Activated CD4-positive, alpha-beta T cell treated with anti-CD3 and anti-CD28 coated beads for 24 hours (primary cell): ENCODE results near the gene LIPF.
A peak's percentile ranks its signal among the peaks of the same experiment; 100 is the strongest.
"Not testable (repeated sequence)": the region's sequence is repeated elsewhere in the genome, so short reads cannot be mapped to it uniquely, and the experiment has no call there.

Experiments used
- DNase-seq, 2 donors: peaks; one replicate each; pipeline ENCODE4 v3.0.0-alpha.2; 2020; ENCODE audit warnings: low read depth in 2 of 2

Gene LIPF

DNA sequence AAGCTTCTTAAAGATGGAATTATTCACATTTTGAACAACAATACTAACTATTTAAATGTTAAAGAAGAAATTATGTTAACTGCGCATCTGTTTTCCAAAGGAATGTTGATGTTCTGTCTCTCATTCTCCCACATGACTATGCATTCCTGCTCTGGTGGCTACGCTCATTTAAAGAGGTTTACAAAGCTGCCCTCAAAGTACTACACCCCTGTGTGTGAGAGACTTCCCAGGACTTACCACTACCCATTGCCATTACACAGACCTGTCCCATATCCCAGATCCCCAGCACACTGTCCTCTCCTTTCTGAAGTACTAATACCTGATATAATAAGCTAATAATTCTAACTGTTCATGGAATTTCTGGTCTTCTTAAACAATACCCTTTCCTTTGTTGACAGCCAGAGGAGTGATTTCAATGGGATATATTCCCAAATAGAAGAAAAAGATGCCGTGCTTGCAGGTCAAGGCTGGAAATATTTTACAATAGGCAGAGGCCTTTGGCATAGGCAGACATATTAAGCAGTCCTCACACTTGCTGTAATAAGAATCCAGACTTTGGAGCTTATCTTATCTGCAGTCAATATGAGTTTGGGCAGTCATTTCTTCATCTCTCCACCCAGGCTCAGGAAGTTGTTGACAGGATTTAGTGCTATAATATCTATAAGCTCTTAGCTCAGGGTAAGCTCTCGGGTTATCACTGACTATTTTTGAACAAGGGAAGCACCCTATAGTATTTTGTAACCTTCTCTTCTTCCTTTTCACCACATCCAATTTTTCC, 12.2 kb downstream of the LIPF start:
- DNase-seq: no peak

DNA sequence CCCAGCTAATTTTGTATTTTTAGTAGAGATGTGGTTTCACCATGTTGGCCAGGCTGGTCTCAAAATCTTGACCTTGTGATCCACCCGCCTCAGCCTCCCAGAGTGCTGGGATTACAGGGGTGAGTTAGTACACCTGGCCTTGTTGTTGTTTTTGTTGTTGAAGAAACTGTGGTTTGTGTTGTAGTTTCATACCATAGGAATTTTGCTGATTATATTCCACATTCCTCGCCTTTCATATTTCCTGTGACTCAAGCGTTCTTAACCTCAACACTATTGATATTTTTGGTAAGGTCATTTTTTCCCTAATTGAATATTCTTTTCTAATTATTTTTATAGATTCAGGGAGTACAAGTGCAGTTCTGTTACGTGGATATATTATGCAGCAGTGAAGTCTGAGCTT, 16.7 kb downstream of the LIPF start:
- DNase-seq: no peak

DNA sequence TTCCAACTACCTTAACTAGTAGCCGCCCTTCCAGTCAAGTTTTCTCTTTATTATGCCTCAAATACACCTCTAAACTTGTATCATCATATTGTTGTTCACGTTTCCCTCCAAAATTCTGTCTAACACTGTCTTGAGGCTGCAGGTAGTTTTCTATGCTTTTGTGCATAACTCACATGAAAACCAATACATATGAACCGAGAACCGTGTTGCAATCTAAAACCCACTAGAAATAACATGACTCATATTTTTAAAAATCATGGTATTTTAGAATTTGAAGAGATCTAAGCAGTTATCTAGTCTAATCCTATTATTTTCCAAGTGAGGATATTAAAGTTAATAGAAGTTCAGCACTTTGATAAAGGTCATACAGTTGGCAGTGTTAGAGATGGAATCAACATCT, 18.2 kb downstream of the LIPF start:
- no peak for DNase-seq

DNA sequence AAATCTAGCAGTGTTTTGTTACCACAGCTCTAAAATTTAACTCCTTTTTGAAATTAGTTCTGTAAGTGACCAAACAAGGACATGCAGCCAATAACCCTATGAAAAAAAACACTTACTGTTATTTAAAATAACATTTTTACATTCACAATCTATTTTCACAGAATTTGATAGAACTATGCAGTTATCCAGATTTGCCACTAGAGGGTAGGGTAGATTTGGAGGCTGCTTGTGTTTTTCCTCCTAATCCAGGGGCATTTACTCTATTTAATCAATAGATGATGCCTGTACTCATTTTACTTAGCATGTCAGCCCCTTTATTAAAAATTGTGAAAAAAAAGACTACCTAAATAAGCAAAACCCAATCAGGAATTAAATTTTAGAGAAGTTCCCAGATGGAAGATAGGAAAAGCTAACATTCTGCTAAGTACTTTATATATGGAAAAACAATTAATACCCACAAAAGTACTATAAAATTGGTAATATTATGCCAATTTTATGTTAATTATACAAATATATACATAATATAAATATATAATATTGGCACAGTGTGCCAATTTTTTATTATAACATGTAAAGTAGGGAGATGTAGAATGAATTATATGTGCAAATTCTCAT, 23.7 kb downstream of the LIPF start:
- no peak for DNase-seq

DNA sequence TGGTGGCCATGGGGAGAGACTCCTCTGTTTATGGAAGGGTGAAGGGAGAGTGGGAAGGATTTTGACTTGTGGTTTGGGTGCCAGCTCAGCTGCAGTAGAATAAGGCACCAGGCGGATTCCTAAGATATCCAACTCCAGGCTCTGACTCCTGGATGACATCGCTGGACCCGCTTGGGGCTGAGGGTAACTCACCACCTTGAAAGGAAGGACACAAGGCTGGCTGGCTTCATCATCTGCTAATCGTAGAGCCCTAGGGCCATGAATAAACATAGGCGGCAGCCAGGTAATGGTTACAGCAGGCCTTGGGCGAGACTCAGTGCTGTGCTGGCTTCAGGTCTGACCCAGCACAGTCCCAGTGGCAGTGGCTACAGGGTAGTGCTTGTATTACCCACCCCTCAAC, 25.1 kb downstream of the LIPF start:
- DNase-seq: no peak

DNA sequence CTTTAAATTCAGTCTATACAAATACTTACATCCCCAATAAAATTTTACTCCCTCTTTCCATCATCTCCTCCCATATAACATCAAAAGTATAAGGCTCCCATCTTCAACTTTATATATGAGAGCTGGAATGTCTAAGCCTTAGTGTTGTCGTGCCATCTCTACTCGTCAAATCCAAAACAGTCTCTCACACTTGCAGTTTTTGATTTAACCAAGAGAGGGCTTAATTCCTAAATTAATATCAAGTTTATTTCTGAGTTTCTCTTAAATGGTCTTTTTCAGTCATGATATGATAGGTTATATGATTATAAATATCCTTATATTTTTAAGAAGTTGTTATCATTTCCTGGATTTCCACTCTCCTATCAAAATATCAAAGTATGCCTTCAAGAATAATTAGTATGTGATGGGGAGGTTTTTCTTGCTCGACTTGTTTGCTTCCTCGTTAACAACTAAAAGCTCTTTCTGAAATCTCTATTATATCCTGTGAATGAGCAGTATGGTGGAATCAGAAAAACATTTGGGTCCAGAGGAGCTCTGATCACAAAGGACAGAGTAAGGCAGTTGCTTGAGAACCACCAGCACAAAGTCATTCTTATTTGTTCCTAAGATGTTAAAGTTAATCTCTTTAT, 29.3 kb downstream of the LIPF start:
- DNase-seq: no peak

DNA sequence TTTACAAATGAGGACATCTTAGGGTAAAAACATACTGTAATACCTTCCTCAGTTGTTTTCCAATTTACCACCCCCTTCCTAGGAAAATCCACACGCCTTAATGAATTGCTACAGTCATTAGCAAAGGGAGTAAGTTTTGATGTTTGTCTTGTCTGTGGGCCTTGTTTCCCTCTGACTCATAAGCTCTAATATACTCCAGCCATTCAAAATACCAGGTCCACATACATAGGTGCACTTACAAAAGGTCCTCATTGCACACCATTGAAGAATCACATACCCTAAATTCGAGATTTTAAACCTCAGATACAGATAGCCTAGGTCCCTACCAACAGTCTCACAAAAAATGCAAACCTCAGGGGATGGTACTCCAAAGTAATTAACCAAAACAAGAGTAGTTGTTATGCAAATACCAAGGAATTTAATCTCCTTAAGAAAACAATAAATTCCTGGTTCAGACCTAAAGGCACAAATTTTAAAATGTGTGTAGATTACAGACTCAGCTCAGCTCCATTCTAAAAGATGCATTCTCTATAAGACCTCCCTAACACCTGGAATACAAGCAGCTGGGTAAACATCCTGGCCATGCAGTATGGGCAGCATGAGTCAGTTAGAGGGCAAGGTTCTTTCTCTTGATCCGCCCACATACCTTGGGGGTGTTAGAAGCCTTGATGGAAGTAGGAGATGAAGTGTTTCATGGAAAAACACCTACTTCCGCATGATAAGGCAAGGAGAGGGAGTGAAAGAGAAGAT, 38.8 kb downstream of the LIPF start:
- no peak for DNase-seq

DNA sequence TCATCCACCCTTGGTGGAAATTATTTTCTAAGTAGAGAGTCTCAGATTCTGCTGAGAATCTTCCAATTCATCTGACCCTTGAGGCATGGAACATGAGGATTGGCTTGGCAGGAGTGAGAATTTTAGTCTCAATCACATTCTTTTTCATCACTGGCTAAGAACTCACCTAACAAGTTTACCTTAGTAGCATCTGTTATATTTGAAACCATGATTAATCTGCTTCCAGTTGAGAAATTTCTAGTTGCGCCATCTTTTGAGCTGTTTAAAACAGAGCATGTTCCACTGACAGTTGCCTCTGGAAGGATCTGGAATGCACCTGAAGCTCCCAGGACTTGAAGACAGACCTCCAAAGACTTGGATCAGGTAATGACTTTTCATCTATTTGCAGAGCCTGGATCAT, 41.7 kb downstream of the LIPF start, which contains the start of gene LIPK:
Gene LIPK, plus strand, starts transcription at position 292 of the 400 bp plus-strand sequence. CDS start 18,295 bp downstream, outside the sequence.
- no peak for DNase-seq

DNA sequence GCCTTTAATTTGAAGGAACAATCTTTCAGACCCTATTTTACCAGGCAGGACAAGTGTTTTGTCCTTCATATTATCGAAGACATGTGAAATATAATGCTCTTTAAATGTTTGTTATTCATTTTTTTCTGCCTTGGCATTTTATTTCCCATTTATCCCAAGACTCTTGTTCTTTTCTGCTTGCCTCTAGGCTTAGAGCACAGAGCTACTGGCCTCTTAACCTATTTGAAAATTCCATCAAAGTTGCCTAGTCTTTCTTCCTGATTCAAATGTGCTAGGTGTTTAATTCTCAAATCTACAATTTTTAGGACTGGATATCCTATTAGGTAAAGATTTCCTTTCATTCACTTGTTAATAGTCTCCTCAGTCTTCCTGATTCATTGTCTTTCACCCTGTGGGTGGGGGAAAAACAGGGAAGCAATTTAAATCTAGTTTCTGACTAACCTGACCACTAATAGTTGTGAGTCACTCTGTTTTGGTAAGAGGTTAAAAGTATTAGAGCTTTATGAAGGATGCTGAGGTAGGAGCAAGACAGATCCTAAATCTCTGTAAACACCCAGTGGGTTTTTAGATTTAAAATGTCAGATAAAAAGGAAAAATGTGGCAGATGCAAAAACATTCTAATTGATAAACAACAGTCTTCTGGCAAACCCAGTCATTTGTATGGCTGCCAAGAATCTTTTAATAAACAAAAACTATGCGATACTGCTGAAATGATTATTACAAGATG, 43.4 kb downstream of the LIPF start:
- DNase-seq: no peak

DNA sequence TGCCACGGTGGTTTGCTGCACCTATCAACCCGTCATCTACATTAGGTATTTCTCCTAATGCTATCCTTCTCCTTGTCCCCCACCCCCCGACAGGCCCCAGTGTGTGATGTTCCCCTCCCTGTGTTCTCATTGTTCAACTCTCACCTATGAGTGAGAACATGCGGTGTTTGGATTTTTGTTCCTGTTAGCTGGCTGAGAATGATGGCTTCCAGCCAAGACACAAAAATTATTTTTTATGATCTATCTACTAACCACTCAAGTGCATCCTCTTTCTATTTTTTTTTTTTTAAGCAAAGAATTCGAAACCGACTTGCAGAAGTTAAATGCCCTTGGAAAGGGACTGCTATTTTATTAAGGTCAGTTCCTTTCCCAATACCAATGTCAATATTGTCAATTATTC, 45.1 kb downstream of the LIPF start:
- not testable (repeated sequence) for DNase-seq

DNA sequence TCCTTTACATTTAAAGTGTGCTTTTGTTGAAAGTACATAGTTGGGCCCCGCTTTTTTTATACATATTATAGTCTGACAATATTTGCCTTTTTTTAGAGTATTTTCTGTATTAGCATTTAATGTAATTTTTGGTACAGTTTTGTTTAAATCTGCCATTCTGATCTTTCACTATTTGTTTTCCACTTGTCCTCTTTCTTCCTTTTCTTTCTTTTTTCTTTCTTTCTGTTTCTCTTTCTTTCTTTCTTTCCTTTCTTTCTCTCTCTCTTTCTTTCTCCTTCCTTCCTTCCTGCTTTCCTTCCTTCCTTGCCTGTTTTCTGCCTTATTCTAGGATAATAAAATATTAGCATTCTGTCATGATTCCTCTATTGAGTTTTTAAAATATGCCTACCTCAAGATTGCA, 51.3 kb downstream of the LIPF start:
- no peak for DNase-seq

DNA sequence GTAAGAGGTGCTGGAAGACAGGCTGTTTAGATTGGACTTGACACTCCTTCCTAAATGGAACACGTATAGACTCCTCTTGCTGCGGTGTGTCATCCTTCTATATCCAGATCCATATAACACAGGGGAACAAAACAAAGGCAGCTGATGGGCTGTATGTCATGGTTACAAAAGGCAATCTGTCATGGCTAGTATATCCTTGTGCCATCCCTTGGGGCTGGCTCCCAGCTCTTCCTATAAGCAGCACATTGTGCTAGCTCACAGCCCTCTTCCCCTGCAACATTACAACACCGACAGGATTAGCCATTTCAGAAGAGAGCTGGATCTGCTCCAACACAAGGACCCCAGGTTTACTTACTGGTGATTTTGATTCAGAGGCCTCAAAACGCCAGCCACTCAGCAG, 57.1 kb downstream of the LIPF start:
- DNase-seq: no peak

DNA sequence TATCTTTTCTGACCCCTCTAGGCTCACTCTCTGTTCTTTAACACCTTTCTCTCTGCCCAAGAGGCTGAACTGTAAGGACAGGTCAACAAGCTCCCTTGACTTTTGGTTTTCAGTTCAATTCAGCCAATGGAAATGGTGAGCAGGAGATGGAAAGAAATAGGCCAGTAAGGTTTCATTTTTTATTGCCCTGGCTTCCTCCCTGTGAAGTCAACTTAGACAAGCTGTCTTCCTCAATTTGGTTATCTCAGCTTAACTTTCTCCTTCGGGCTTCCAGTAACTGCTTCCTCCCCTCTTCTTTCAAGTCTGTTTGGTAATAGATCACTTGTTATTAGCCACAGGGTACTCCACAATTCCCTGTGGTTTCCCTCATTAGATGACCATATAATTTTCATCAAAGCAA, 61.6 kb downstream of the LIPF start:
- DNase-seq: no peak

DNA sequence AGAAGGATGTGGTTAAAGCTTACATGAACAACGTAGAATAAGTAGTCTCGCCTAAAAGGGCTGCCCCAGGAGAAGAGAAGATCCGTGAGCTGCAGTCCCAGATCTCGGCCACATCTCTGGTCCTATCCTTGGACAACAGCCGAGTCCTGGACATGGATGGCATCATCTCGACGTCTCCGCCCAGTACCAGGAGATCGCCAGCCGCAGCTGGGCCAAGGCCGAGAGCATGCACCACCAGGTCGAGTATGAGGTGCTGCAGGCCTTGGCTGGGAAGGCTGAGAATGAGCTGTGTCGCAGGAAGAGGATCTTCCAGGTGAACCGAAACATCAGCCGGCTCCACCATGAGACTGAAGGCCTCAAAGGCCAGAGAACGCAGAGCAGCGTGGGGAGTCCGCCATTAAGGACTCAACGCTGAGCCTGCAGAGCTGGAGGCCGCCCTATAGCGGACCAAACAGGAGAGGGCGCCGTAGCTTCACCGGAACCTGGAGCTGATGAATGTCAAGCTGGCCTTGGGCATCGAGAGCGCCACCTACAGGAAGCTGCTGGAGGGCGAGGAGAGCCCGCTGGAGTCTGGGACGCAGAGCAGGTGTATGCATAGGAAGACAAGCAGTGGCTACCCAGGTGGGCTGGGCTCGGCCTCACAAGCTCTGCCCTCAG, 64.0 kb downstream of the LIPF start:
- DNase-seq: peak in 1 of 2 donors; percentile 47
